GM12801 (cell line): Measurements from ENCODE around the gene IL17B.
A peak's percentile ranks its signal among the peaks of the same experiment; 100 is the strongest.

Source experiments
- TF ChIP-seq, protein P1 (sequence below): IDR thresholded peaks from one replicate; pipeline ENCODE4 v1.5.1; 2011; ENCODE audit warnings: control low read depth; ENCODE audit not compliant: insufficient read length; ENCODE audit errors: extremely low read depth

IL17B gene

DNA sequence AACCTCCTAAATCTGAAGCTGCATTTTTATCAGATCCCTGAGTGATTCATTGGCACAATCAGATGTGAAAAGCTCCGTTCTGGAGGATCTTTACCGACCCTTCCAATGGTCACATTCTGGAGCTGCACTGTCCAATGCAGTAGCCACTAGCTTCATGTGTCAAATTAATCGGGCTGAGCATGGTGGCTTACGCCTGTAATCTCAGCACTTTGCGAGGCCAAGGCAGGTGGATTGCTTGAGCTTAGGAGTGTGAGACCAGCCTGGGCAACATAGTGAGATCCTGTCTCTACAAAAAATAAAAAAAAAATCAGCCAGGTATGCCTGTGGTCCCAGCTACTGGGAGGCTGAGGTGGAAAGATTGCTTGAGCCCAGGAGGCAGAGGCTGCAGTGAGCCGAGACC is 3.7 kb downstream of the IL17B start:
- TF ChIP-seq, protein P1, sequence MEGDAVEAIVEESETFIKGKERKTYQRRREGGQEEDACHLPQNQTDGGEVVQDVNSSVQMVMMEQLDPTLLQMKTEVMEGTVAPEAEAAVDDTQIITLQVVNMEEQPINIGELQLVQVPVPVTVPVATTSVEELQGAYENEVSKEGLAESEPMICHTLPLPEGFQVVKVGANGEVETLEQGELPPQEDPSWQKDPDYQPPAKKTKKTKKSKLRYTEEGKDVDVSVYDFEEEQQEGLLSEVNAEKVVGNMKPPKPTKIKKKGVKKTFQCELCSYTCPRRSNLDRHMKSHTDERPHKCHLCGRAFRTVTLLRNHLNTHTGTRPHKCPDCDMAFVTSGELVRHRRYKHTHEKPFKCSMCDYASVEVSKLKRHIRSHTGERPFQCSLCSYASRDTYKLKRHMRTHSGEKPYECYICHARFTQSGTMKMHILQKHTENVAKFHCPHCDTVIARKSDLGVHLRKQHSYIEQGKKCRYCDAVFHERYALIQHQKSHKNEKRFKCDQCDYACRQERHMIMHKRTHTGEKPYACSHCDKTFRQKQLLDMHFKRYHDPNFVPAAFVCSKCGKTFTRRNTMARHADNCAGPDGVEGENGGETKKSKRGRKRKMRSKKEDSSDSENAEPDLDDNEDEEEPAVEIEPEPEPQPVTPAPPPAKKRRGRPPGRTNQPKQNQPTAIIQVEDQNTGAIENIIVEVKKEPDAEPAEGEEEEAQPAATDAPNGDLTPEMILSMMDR, result no peak

DNA sequence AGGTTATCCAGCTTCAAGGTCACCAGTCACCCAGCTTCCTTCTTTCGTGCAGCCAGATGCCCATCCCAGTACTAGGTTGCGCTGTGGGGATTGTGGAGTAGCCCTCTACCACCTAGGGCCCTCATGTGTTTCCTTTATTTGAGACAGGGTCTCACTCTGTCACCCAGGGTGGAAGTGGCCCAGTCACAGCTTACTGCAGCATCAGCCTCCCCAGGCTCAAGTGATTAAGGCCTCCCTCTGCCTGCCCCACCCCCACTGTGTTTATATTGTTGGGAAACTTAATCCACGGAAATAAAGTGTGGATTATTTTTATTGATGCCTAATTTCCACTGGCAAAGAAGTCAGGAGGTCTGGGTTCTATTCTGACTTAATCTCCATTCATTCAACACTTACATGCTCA is 4.3 kb downstream of the IL17B start:
- TF ChIP-seq, protein P1, result no peak

DNA sequence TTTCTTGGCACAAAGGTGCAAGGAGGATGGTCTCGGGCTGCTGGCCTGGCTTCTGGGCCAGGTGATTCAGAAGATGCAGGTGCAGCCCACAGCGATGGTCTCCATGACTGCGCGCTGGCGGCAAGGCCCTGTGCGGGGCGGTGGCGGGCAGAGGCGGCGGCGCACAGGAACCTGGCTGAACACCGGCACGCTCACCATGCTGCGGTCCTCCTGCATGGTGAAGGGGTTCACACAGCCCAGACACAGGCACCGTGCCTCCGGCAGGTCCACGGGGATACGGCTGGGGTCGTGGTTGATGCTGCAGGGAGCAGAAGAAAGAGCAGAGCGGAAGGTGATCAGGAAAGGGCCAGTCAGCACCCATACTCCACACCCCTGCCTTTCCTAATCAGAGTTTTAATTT is 4.8 kb downstream of the IL17B start:
- TF ChIP-seq, protein P1, result no peak

DNA sequence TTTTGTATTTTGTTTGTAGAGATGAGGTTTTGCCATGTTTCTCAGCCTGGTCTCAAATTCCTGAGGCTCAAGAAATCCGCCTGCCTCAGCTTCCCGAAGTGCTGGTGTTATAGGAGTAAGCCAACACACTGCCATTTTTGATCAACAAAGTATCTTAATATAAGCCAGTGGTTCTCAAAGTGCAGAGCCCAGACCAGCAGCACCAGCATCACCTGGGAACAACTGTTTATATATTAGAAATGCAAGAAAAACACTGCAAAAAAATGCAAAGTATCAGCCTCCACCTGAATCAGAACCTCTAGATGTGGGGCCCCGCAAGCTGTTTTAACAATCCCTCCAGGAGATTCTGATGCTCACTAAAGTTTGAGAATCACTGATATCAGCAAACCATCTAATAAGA is 6.2 kb downstream of the IL17B start:
- TF ChIP-seq, protein P1, result no peak

DNA sequence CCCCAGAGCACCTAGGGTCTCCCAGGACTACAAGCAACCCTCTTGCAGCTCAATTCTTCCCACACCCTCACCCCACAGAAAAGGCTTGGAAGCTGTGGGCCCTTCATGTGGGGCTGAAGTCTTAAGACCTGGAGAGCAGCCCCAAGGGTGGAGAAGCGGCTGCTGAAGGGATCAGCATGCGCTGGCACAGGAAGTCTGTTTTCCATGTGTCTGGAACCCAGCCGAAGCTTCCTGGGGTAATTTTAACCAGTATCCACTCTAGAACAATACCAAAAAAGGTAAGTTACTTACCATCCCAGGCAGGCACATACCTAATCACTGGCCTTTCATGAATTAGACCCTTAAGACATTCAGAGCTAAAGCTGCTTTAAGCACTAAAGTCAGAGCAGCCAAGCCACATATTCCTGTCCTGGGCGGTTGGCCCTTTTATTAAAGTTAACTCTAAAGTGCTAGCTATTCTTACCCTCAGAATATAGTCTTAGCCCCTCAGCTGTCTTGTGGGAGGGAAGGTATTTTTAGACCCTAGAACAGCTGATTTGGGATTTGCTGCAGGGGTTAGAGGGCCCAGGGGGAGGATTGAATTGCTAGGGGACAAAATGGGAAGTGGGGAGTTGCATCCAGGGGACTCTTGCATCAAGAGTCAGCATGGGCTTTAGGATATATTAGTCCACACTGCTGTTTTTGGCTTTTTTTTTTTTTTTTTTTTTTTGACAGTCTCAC is 6.9 kb downstream of the IL17B start:
- TF ChIP-seq, protein P1, result no peak

DNA sequence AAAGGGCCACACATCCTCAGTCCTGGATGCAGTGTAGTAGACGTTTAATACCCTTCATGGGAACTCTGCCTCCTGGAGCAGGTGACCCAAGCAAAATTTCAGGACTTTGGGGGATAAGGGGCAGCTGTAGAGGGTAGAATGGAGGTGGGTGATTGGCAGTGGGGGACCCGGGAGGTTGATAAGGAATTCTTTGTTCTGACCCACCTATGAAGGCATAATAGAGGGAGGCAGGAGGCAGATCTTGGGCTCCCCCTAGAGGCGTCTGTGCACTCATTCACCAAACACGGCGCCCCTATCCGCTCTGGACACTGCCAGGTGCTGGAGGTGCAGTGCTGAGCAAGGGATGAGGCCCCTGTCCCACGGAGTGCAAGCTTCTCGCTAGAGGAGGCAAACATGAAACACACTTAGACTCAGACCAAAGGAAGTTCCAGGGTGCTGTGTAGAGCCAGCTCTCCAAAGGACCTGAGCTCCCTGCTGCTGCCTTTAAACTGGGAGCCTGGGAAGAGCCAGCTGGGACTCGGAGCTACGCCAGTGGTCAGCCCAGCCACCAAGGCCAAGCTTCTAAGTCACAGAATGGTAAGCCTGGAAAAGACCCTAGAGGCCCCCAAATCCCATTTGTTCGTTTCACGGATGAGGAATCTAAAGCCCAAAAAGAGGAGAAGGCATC is 7.7 kb downstream of the IL17B start:
- TF ChIP-seq, protein P1, result peak; percentile 45

DNA sequence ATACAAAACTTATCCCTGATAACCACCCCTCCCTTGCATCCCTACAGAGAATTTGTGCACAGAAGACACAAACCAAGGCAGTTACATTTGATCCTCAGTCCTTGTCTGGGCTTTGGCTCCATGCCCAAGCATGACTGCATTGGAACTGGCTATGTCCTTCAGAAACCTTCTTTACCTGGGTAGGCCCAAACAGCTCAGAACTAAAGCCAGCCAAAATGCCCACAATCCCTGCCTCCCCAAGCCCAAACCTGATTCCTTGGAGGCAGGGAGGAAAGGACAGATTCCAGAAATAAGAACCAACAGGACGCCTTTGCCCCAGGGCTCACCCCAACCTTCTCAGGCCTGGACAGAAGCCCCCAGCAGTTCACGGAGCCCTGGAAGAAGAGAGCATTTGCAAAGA is 8.2 kb downstream of the IL17B start:
- TF ChIP-seq, protein P1, result no peak
